Measurements from ENCODE around the gene SULT4A1. TPM values are rescaled to one million over a fixed set of nuclear protein-coding genes. Genes with fewer than 3 reads are reported as not detected.

The SULT4A1 gene
- total and polyA plus RNA-seq, 8 donors: 0.12 to 2.2 (median 0.77) TPM; not detected in 4

DNA sequence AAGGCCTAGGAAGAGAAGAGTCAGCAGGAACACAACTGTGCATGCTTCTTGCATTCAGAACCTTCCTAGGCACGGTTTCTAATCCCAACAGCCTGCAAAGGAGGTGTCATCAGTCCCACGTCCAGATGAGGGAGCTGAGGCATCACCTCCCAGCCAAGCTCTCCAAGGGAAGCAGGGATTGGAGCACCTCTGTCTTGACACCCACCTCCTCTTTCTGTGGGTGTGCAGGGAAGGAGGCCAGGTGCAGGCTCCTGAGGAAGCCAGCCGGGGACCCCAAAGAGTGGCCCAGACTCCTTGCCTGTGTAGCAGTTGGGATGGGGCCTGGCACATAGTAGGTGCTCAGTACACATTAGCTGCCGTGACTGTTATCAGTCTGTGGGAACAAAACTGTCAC, 27.5 kb upstream of the SULT4A1 start:
- Histone ChIP-seq H3K27ac (no peak overlapping the region), H3K36me3 (no peaks in the 10 kb centered on the region), H3K4me3 (no peak overlapping the region), H3K27me3 (peaks cover 24 to 96% (median 66%) of the 10 kb centered on the region in 3 donors), H3K9me3 (no peaks in the 10 kb centered on the region), H3K4me1 (peaks cover 9 to 16% (median 11%) of the 10 kb centered on the region in 4 donors)
- intact Hi-C loops (cut with DNase I; ENCODE audit: low total_unique reads): no loop called here
- WGBS, 5 donors: 40 to 53% (median 45%) methylated on average over 3 to 4 of the region's 4 CpGs
- DNase-seq: no peak
- TF ChIP-seq POLR2A (IDR thresholded peaks at IDR 0.05): no peak
- no peak for TF ChIP-seq POLR2AphosphoS5 (IDR thresholded peaks at IDR 0.05)
- TF ChIP-seq, protein P1, sequence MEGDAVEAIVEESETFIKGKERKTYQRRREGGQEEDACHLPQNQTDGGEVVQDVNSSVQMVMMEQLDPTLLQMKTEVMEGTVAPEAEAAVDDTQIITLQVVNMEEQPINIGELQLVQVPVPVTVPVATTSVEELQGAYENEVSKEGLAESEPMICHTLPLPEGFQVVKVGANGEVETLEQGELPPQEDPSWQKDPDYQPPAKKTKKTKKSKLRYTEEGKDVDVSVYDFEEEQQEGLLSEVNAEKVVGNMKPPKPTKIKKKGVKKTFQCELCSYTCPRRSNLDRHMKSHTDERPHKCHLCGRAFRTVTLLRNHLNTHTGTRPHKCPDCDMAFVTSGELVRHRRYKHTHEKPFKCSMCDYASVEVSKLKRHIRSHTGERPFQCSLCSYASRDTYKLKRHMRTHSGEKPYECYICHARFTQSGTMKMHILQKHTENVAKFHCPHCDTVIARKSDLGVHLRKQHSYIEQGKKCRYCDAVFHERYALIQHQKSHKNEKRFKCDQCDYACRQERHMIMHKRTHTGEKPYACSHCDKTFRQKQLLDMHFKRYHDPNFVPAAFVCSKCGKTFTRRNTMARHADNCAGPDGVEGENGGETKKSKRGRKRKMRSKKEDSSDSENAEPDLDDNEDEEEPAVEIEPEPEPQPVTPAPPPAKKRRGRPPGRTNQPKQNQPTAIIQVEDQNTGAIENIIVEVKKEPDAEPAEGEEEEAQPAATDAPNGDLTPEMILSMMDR (IDR thresholded peaks at IDR 0.05): no peak
- no peak for TF ChIP-seq EP300 (IDR thresholded peaks at IDR 0.05)

GRCh38 chr22:43889201-43889859, 27.0 kb upstream of the SULT4A1 start:
- Histone ChIP-seq H3K4me1 (peaks cover 9 to 16% (median 11%) of the 10 kb centered on the region in 4 donors), H3K4me3 (no peak overlapping the region), H3K9me3 (no peaks in the 10 kb centered on the region), H3K36me3 (no peaks in the 10 kb centered on the region), H3K27me3 (peaks cover 24 to 96% (median 66%) of the 10 kb centered on the region in 3 donors), H3K27ac (no peak overlapping the region)
- DNase-seq: no peak
- intact Hi-C loops (cut with DNase I; ENCODE audit: low total_unique reads): no loop called here
- TF ChIP-seq POLR2A (IDR thresholded peaks at IDR 0.05): no peak
- no peak for TF ChIP-seq POLR2AphosphoS5 (IDR thresholded peaks at IDR 0.05)
- no peak for TF ChIP-seq EP300 (IDR thresholded peaks at IDR 0.05)
- WGBS, 5 donors: 54 to 72% (median 66%) methylated on average over 16 of the region's 16 CpGs

GRCh38 chr22:43888740-43889139, 26.4 kb upstream of the SULT4A1 start:
- Histone ChIP-seq H3K4me1 (peaks cover 9 to 16% (median 11%) of the 10 kb centered on the region in 4 donors), H3K27me3 (peaks cover 24 to 96% (median 63%) of the 10 kb centered on the region in 3 donors), H3K27ac (no peak overlapping the region), H3K36me3 (no peaks in the 10 kb centered on the region), H3K4me3 (no peak overlapping the region), H3K9me3 (no peaks in the 10 kb centered on the region)
- no peak for TF ChIP-seq EP300 (IDR thresholded peaks at IDR 0.05)
- no peak for TF ChIP-seq POLR2A (IDR thresholded peaks at IDR 0.05)
- no peak for TF ChIP-seq POLR2AphosphoS5 (IDR thresholded peaks at IDR 0.05)
- TF ChIP-seq, protein P1 (IDR thresholded peaks at IDR 0.05): no peak
- intact Hi-C loops (cut with DNase I; ENCODE audit: low total_unique reads): no loop called here
- WGBS, 5 donors: 71 to 93% (median 81%) methylated on average over 3 to 4 of the region's 4 CpGs
- no peak for DNase-seq

GRCh38 chr22:43887391-43887790, 25.1 kb upstream of the SULT4A1 start:
- no peak for DNase-seq
- TF ChIP-seq EP300 (IDR thresholded peaks at IDR 0.05): no peak
- no peak for TF ChIP-seq POLR2AphosphoS5 (IDR thresholded peaks at IDR 0.05)
- TF ChIP-seq, protein P1 (IDR thresholded peaks at IDR 0.05): no peak
- no peak for TF ChIP-seq POLR2A (IDR thresholded peaks at IDR 0.05)
- peaks cover 24 to 91% (median 52%) of the 10 kb centered on the region in 3 donors for H3K27me3 ChIP-seq
- H3K4me3 ChIP-seq: no peak overlapping the region
- H3K36me3 ChIP-seq: no peaks in the 10 kb centered on the region
- intact Hi-C loops (cut with DNase I; ENCODE audit: low total_unique reads): no loop called here
- H3K27ac ChIP-seq: no peak overlapping the region
- peaks cover 9 to 16% (median 11%) of the 10 kb centered on the region in 4 donors for H3K4me1 ChIP-seq
- 53 to 72% (median 60%) methylated on average over 1 to 4 of the region's 4 CpGs for WGBS, 5 donors
- no peaks in the 10 kb centered on the region for H3K9me3 ChIP-seq

- TF ChIP-seq POLR2A (IDR thresholded peaks at IDR 0.05) (no peak), POLR2AphosphoS5 (IDR thresholded peaks at IDR 0.05) (no peak), EP300 (IDR thresholded peaks at IDR 0.05) (no peak)
- TF ChIP-seq, protein P1 (IDR thresholded peaks at IDR 0.05): no peak
- Histone ChIP-seq H3K27ac (no peak overlapping the region), H3K36me3 (no peaks in the 10 kb centered on the region), H3K4me3 (no peak overlapping the region), H3K4me1 (peaks cover under 1 to 7% (median 3%) of the 10 kb centered on the region in 4 donors), H3K9me3 (no peaks in the 10 kb centered on the region), H3K27me3 (peaks cover 15 to 91% (median 40%) of the 10 kb centered on the region in 3 donors)
- intact Hi-C loops (cut with DNase I; ENCODE audit: low total_unique reads): no loop called here
- 59 to 72% (median 68%) methylated on average over 6 to 8 of the region's 8 CpGs for WGBS, 5 donors
- no peak for DNase-seq
These were observed 23.9 kb upstream of the SULT4A1 start for GRCh38 chr22:43886231-43886630.
